WERI-Rb-1 (cell line): ENCODE measurements around the gene RNF167.

Source experiments
- DNase-seq: peaks from one replicate; pipeline ENCODE4 v3.0.0-alpha.2; 2020
- H3K27ac ChIP-seq: fragments of 250-450 bp; sonication (Bioruptor Pico); 2 replicates; pipeline ENCODE4 v1.5.1; 2020; ENCODE audit warnings: mild to moderate bottlenecking, moderate library complexity
- H3K27me3 ChIP-seq: fragments of 250-450 bp; sonication (Bioruptor Pico); 2 replicates; pipeline ENCODE4 v1.5.1; 2021; ENCODE audit warnings: mild to moderate bottlenecking, low read depth, moderate library complexity; ENCODE audit not compliant: insufficient read depth, severe bottlenecking
- H3K36me3 ChIP-seq: fragments of 250-450 bp; sonication (Bioruptor Pico); 2 replicates; pipeline ENCODE4 v1.5.1; 2020; ENCODE audit warnings: mild to moderate bottlenecking, moderate library complexity
- H3K4me3 ChIP-seq: 2 replicates; pipeline ENCODE4 v1.5.1; 2011; ENCODE audit warnings: low read depth, mild to moderate bottlenecking, control low read depth, low read length
- H3K9me3 ChIP-seq: fragments of 250-450 bp; sonication (Bioruptor Pico); 2 replicates; pipeline ENCODE4 v1.5.1; 2021; ENCODE audit warnings: mild to moderate bottlenecking, moderate library complexity; ENCODE audit not compliant: severe bottlenecking
- CTCF ChIP-seq: IDR thresholded peaks from 2 replicates; pipeline ENCODE4 v1.5.1; 2011; ENCODE audit warnings: low read depth, mild to moderate bottlenecking, control low read depth, inconsistent platforms, low read length

The RNF167 gene

DNA sequence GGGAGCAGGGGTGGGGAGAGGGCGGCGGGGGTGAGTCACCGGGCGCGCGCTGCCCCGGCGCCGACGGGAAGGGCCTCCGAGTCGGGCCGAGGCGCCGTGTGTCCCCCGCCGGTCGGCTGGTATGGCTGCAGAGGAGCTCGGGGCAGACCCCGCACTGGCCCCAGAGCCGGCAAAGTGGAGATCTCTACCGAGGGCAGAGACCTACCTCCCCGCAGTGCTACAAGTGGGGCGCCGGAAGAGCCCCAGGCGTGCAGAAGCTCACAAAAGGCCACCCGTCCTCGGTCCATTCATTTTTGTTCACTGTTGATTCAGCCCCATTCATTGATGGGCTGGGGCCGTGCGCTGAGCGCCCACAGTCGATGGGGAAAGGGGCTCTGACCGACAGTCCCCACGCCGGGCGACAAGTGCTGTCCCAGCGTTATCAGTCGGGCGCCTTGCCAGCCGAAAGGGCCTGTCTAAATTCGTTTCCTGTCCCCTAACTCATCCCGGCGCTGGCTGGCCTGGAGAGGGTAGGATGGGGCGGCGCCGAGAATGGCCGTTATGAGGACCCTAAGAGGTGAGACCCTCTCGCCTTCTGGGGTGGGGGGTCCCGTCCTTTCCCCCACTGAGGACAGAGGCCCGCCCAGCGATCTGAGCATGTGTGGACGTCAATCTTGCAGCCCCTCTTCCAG is 10.1 kb downstream of the RNF167 start:
- peak overlapping the region; percentile 62 for H3K4me3 ChIP-seq
- TF ChIP-seq CTCF = no peak
- H3K27me3 ChIP-seq = no peaks in the 10 kb centered on the region
- peaks cover 36% of the 10 kb centered on the region for H3K36me3 ChIP-seq
- no peak for DNase-seq
- H3K9me3 ChIP-seq = no peaks in the 10 kb centered on the region
- H3K27ac ChIP-seq = peak overlapping the region; percentile 95

GRCh38 chr17:4950746-4951204 is 10.7 kb downstream of the RNF167 start, which contains the start of gene ENO3:
TSS of gene ENO3 (plus strand) at chr17:4951119. CDS start at chr17:4951830, 711 bp downstream.
- no peak for TF ChIP-seq CTCF
- H3K27me3 ChIP-seq = no peaks in the 10 kb centered on the region
- DNase-seq = peak; percentile 78
- peak within 1 kb of the TSS; percentile 62 for H3K4me3 ChIP-seq
- peaks cover 33% of the 10 kb centered on the region for H3K36me3 ChIP-seq
- no peaks in the 10 kb centered on the region for H3K9me3 ChIP-seq
- peak within 1 kb of the TSS; percentile 95 for H3K27ac ChIP-seq

DNA sequence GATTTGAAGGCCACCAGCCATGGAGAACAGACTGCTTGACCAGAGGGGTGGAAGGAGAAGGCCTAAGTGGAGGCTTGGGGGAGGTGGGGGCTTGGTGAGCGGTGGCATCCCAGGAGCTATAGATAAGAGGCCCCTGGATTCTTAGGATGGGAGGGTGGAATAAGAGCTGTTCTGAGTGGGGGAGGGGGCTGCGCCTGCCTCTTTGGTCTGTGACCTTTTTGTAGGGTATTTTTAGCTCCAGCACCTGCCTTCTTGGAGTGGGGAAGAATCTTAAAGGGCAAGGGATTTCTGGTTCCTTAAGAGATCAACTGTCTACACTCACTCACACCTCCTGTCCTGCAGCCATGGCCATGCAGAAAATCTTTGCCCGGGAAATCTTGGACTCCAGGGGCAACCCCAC is 11.4 kb downstream of the RNF167 start:
- H3K27me3 ChIP-seq = no peaks in the 10 kb centered on the region
- H3K27ac ChIP-seq = peak overlapping the region; percentile 95
- H3K36me3 ChIP-seq = peaks cover 26% of the 10 kb centered on the region
- peak; percentile 39 for DNase-seq
- H3K9me3 ChIP-seq = no peaks in the 10 kb centered on the region
- no peak for TF ChIP-seq CTCF
- H3K4me3 ChIP-seq = peak overlapping the region; percentile 62

DNA sequence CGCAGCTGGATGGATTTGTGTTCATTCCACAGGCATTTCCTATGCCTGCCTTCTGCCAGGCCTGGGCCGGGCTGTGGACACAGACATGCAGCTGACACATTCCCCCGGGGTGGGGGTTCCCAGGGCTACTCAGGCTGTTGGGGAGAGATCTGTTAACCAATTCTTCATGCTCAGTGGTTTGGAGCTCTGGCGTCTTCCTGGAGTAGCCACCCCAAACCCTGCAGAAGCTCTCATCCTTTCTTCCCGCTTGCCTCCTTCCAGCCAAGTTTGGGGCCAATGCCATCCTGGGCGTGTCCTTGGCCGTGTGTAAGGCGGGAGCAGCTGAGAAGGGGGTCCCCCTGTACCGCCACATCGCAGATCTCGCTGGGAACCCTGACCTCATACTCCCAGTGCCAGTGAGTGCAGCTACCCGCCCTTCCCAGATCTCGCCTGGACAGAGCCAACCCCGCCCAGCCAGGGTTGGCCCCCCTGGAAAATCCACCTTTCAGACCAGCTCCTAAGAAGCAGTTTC is 13.4 kb downstream of the RNF167 start:
- TF ChIP-seq CTCF = no peak

DNA sequence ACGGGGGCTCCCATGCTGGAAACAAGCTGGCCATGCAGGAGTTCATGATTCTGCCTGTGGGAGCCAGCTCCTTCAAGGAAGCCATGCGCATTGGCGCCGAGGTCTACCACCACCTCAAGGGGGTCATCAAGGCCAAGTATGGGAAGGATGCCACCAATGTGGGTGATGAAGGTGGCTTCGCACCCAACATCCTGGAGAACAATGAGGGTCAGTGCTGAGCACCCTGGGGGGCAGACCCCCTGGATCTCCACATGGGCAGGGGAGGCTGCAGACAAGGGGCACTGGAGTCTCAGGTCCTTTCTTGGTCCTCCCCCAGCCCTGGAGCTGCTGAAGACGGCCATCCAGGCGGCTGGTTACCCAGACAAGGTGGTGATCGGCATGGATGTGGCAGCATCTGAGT is 15.0 kb downstream of the RNF167 start:
- no peaks in the 10 kb centered on the region for H3K27me3 ChIP-seq
- H3K27ac ChIP-seq = no peak overlapping the region
- no peaks in the 10 kb centered on the region for H3K9me3 ChIP-seq
- DNase-seq = no peak
- peaks cover 17% of the 10 kb centered on the region for H3K36me3 ChIP-seq
- no peak overlapping the region for H3K4me3 ChIP-seq
- no peak for TF ChIP-seq CTCF

More for the DNA sequence above, 13.4 kb downstream of the RNF167 start:
- no peak overlapping the region for H3K27ac ChIP-seq
- H3K36me3 ChIP-seq = peaks cover 12% of the 10 kb centered on the region
- H3K9me3 ChIP-seq = no peaks in the 10 kb centered on the region
- no peak for DNase-seq
- no peak overlapping the region for H3K4me3 ChIP-seq
- H3K27me3 ChIP-seq = no peaks in the 10 kb centered on the region
